ENCODE results near the gene SLC47A2. TPM values are rescaled to one million over a fixed set of nuclear protein-coding genes. Genes with fewer than 3 reads are reported as not detected.

The SLC47A2 gene
- total and polyA plus RNA-seq, 2 of the 13 experiments (the other 11 are each of a cell fraction or from before 2014, with no cell fraction given): 0.04 TPM; not detected in 1

- no peak for TF ChIP-seq ZSCAN25 (CRISPR knock-in tag; IDR thresholded peaks at IDR 0.05)
- TF ChIP-seq ZNF510 (CRISPR knock-in tag; IDR thresholded peaks at IDR 0.05; ENCODE audit: low read depth): no peak
- no peak for TF ChIP-seq ZNF891 (CRISPR knock-in tag; IDR thresholded peaks at IDR 0.05)
- no peak for TF ChIP-seq MXI1 (IDR thresholded peaks at IDR 0.05; ENCODE audit: borderline replicate concordance, low read depth, low read length)
- TF ChIP-seq ZNF235 (CRISPR knock-in tag; IDR thresholded peaks at IDR 0.05; ENCODE audit: borderline replicate concordance): no peak
- no peak for TF ChIP-seq SIN3B (IDR thresholded peaks at IDR 0.05; ENCODE audit: low read length)
- no peak for TF ChIP-seq KMT2B (CRISPR knock-in tag; IDR thresholded peaks at IDR 0.05)
- TF ChIP-seq ZNF703 (CRISPR knock-in tag; IDR thresholded peaks at IDR 0.05; ENCODE audit: borderline replicate concordance): peak; percentile 14; the same call in 1 of the 2 replicates
- TF ChIP-seq ZNF362 (CRISPR knock-in tag; IDR thresholded peaks at IDR 0.05; ENCODE audit: borderline replicate concordance): peak; percentile 52
Observed at GRCh38 chr17:19659366-19660177, 56.8 kb downstream of the SLC47A2 start (continued).

- intact Hi-C loops (cut with micrococcal nuclease; ENCODE audit: unreplicated experiment) (no loop called here), in situ Hi-C loops (cut with HindIII; ENCODE audit: extremely low pct_ligation_motif_present, low pct_unique_long_range_greater_than_20kb) (no loop called here)
- Histone ChIP-seq H3K36me3 (replicated peaks in 1 of 2; ENCODE audit: control insufficient read depth in 1 of 2, insufficient read depth in 2 of 2, low read length in 2 of 2) (peaks cover 8 to 47% of the 10 kb centered on the region in 2 experiments), H3K4me2 (ENCODE audit: low read depth, low read length) (peak overlapping the region; percentile 61), H3K27me3 (ENCODE audit: control insufficient read depth in 1 of 2, insufficient read depth in 2 of 2, low read length in 2 of 2) (no peaks in the 10 kb centered on the region), H3K4me1 (ENCODE audit: insufficient read depth, low read length) (peaks cover 88% of the 10 kb centered on the region), H3K79me2 (ENCODE audit: insufficient read depth, low read length) (peaks cover 60% of the 10 kb centered on the region), H3K4me3 (replicated peaks in 1 of 3; ENCODE audit: insufficient read depth in 1 of 3, low read depth in 2 of 3, low read length in 3 of 3) (no peak overlapping the region), H2AFZ (ENCODE audit: low read length) (no peak overlapping the region), H3K27ac (ENCODE audit: extremely low read length, insufficient read depth, low read length) (peak overlapping the region; percentile 91), H3K9ac (ENCODE audit: insufficient read depth, low read depth, low read length) (peak overlapping the region; percentile 1; the same call in 1 of the 2 replicates), H4K20me1 (ENCODE audit: insufficient read depth, low read length) (no peaks in the 10 kb centered on the region), H3K9me3 (ENCODE audit: low read length) (no peaks in the 10 kb centered on the region)
- peak; percentile 52 for FAIRE-seq
- WGBS (ENCODE audit: low lambda C conversion rate): 46% methylated on average over 4 of the region's 4 CpGs
- no TSS peak for BruUV-seq (replicated peaks)
- peak; percentile 56 for DNase-seq (ENCODE audit: low spot score)
- peak; percentile 33 for ATAC-seq
- CTCF ChIA-PET (ENCODE audit: low intra/inter-chr PET ratio, low total read pairs): no interaction called here
- POLR2A ChIA-PET: interaction anchor here (0.8 to 8.4 kb wide), 4 partner anchors 9 to 107 kb away, joined by 3 to 194 read pairs (median 10); partner anchors contain the start of gene ALDH3A2
- TF ChIP-seq RAD51 (IDR thresholded peaks at IDR 0.05; ENCODE audit: borderline replicate concordance) (no peak), FOXC1 (CRISPR knock-in tag; IDR thresholded peaks at IDR 0.05; ENCODE audit: borderline replicate concordance) (no peak), SOX6 (IDR thresholded peaks at IDR 0.05) (no peak), SOX6 (CRISPR knock-in tag; IDR thresholded peaks at IDR 0.05) (0 out of 2 replicates have a peak, but pooled peaks have one; percentile 9), THYN1 (CRISPR knock-in tag; IDR thresholded peaks at IDR 0.05; ENCODE audit: borderline replicate concordance, low read depth) (no peak), HNRNPL (IDR thresholded peaks at IDR 0.05; ENCODE audit: low read depth, low read length) (no peak), ARID2 (CRISPR knock-in tag; IDR thresholded peaks at IDR 0.05; ENCODE audit: borderline replicate concordance) (no peak), ZNF138 (CRISPR knock-in tag; IDR thresholded peaks at IDR 0.05; ENCODE audit: low read depth) (no peak), U2AF1 (optimal IDR thresholded peaks at IDR 0.05; ENCODE audit: low read depth, low read length) (no peak), JUND (CRISPR knock-in tag; IDR thresholded peaks at IDR 0.05) (no peak), ZMYM3 (CRISPR knock-in tag; IDR thresholded peaks at IDR 0.05) (peak; percentile 23; the same call in 1 of the 2 replicates)
Observed at GRCh38 chr17:19656851-19657581, 59.4 kb downstream of the SLC47A2 start.
